HepG2 (cell line): ENCODE results near the gene ACSS1. TPM values are rescaled to one million over a fixed set of nuclear protein-coding genes. Genes with fewer than 3 reads are reported as not detected.
A peak's percentile ranks its signal among the peaks of the same experiment; 100 is the strongest.

Experiments
- ATAC-seq: fragments of 200-7000 bp; cut with Tn5 transposase; 3 replicates; pipeline ENCODE4 v1.9.1; 2020; ENCODE audit warnings: mild to moderate bottlenecking, moderate library complexity
- BruUV-seq: library from RNA; stranded (reverse); fragments of 400-500 nt; replicated peaks from 2 replicates; lab custom pipeline; 2021; lab: Mats Ljungman, UMichigan
- CTCF ChIA-PET: fragments of 300-600 bp; formaldehyde crosslinking; extraction: SDS; loops from one replicate; lab custom pipeline; 2021; ENCODE audit warnings: low total read pairs, inconsistent platforms, low intra/inter-chr PET ratio; lab: Yijun Ruan, JAX
- POLR2A ChIA-PET: fragments of 350-600 bp; sonication (Branson Sonifier 250); formaldehyde crosslinking; loops from one replicate; lab custom pipeline; 2020; ENCODE audit warnings: antibody characterized with exemption, inconsistent platforms; lab: Yijun Ruan, JAX
- DNase-seq: peaks from one replicate; pipeline ENCODE4 v3.0.0-alpha.2; 2015; ENCODE audit warnings: low spot score
- FAIRE-seq: peaks from 3 replicates; lab custom pipeline; 2011; peaks lifted over from hg19 to GRCh38; lab: Jason Lieb, UNC
- H2AFZ ChIP-seq: one replicate; pipeline ENCODE4 v1.6.1; 2011; ENCODE audit warnings: low read length, inconsistent platforms
- H3K27ac ChIP-seq: fragments of 300-600 bp; 3 replicates; pipeline ENCODE4 v1.8.0; 2011; ENCODE audit warnings: mixed run types, mild to moderate bottlenecking, mixed read lengths, low read length, inconsistent platforms; ENCODE audit not compliant: insufficient read depth; ENCODE audit errors: extremely low read length
- H3K27me3 ChIP-seq, 2 experiments: fragments of 200-600 bp in 1 of 2; 2 replicates in 1 of 2; 3 replicates in 1 of 2; pipeline versions ENCODE4 v1.6.0 to v1.8.0; 2011; ENCODE audit warnings: low read length in 2 of 2, mild to moderate bottlenecking in 2 of 2, moderate library complexity in 2 of 2, inconsistent platforms in 1 of 2; ENCODE audit not compliant: insufficient read depth in 2 of 2, control insufficient read depth in 1 of 2
- H3K36me3 ChIP-seq, 2 experiments: fragments of 200-600 bp in 1 of 2; replicated peaks in 1 of 2; 2 replicates in 1 of 2; 3 replicates in 1 of 2; pipeline versions ENCODE4 v1.5.1 to v1.8.0; 2011; ENCODE audit warnings: low read length in 2 of 2, inconsistent platforms in 1 of 2; ENCODE audit not compliant: insufficient read depth in 2 of 2, control insufficient read depth in 1 of 2
- H3K4me1 ChIP-seq: 2 replicates; pipeline ENCODE4 v1.5.1; 2012; ENCODE audit warnings: low read length, inconsistent platforms; ENCODE audit not compliant: insufficient read depth
- H3K4me2 ChIP-seq: 2 replicates; pipeline ENCODE4 v1.6.0; 2011; ENCODE audit warnings: low read depth, low read length, inconsistent platforms
- H3K4me3 ChIP-seq, 3 experiments: fragments of 200-600 bp in 1 of 3; sonication (generic), shearing (Covaris generic) in 1 of 3; replicated peaks in 1 of 3; 2 replicates each; pipeline ENCODE4 v1.5.1; 2011 to 2016; ENCODE audit warnings: low read length in 3 of 3, inconsistent platforms in 2 of 3, low read depth in 2 of 3, mild to moderate bottlenecking in 2 of 3, control low read depth in 1 of 3, mixed read lengths in 1 of 3; ENCODE audit not compliant: insufficient read depth in 1 of 3
- H3K79me2 ChIP-seq: one replicate; pipeline ENCODE4 v1.6.1; 2011; ENCODE audit warnings: low read length, inconsistent platforms; ENCODE audit not compliant: insufficient read depth
- H3K9ac ChIP-seq: 2 replicates; pipeline ENCODE4 v1.6.0; 2011; ENCODE audit warnings: mild to moderate bottlenecking, low read depth, low read length, inconsistent platforms; ENCODE audit not compliant: insufficient read depth
- H3K9me3 ChIP-seq: 2 replicates; pipeline ENCODE4 v1.5.1; 2012; ENCODE audit warnings: mild to moderate bottlenecking, low read length
- H4K20me1 ChIP-seq: 2 replicates; pipeline ENCODE4 v1.6.0; 2011; ENCODE audit warnings: inconsistent platforms, mild to moderate bottlenecking, low read length, moderate library complexity; ENCODE audit not compliant: insufficient read depth
- AGO2 ChIP-seq: fragments of 200-400 bp; formaldehyde crosslinking; optimal IDR thresholded peaks from 2 replicates; pipeline ENCODE3; 2017; ENCODE audit warnings: mild to moderate bottlenecking, low read depth, low read length, moderate library complexity
- BRD4 ChIP-seq: sonication (generic); formaldehyde crosslinking; IDR thresholded peaks from 2 replicates; pipeline ENCODE4 v1.4.0; 2020; ENCODE audit warnings: missing genetic modification reagents
- IRF2 ChIP-seq: IDR thresholded peaks from 2 replicates; pipeline ENCODE4 v1.6.1; 2018; ENCODE audit warnings: missing genetic modification reagents, missing compliant biosample characterization
- RBM22 ChIP-seq: fragments of 200-400 bp; formaldehyde crosslinking; optimal IDR thresholded peaks from 2 replicates; pipeline ENCODE3; 2017; ENCODE audit warnings: mild to moderate bottlenecking, low read length, moderate library complexity
- SAFB2 ChIP-seq: sonication (generic); formaldehyde crosslinking; IDR thresholded peaks from 2 replicates; pipeline ENCODE4 v1.5.1; 2020; ENCODE audit warnings: missing genetic modification reagents, low read depth, mild to moderate bottlenecking, borderline replicate concordance
- SATB2 ChIP-seq: sonication (generic); formaldehyde crosslinking; IDR thresholded peaks from 2 replicates; pipeline ENCODE4 v1.5.0; 2020; ENCODE audit warnings: missing genetic modification reagents
- SRSF9 ChIP-seq: fragments of 200-400 bp; formaldehyde crosslinking; IDR thresholded peaks from 2 replicates; pipeline ENCODE4 v1.6.1; 2018; ENCODE audit warnings: borderline replicate concordance, mild to moderate bottlenecking, low read depth, low read length; ENCODE audit not compliant: insufficient read depth, poor library complexity, severe bottlenecking
- TBL1XR1 ChIP-seq: fragments of 150-350 bp; IDR thresholded peaks from 2 replicates; pipeline ENCODE4 v1.6.1; 2014; ENCODE audit warnings: borderline replicate concordance, low read length; ENCODE audit not compliant: partially characterized antibody
- TRIM24 ChIP-seq: sonication (generic); formaldehyde crosslinking; IDR thresholded peaks from 2 replicates; pipeline ENCODE4 v1.8.0; 2022; ENCODE audit warnings: mild to moderate bottlenecking, missing genetic modification reagents
- ZNF33B ChIP-seq: sonication (generic); formaldehyde crosslinking; IDR thresholded peaks from 2 replicates; pipeline ENCODE4 v1.5.1; 2020; ENCODE audit warnings: mild to moderate bottlenecking, missing genetic modification reagents
- ZNF501 ChIP-seq: sonication (generic); formaldehyde crosslinking; IDR thresholded peaks from 2 replicates; pipeline ENCODE4 v1.5.1; 2020; ENCODE audit warnings: mild to moderate bottlenecking, moderate library complexity, missing genetic modification reagents
- ZNF703 ChIP-seq: sonication (generic); formaldehyde crosslinking; IDR thresholded peaks from 2 replicates; pipeline ENCODE4 v1.5.1; 2020; ENCODE audit warnings: missing genetic modification reagents, mild to moderate bottlenecking, moderate library complexity, borderline replicate concordance
- WGBS: methylation state at CpG from one replicate; pipeline ENCODE4 v1.1.6; 2017; ENCODE audit warnings: low lambda C conversion rate; 5-methylcytosine and 5-hydroxymethylcytosine counted together
- in situ Hi-C: cut with HindIII; loops from 2 replicates; pipeline ENCODE4 v1.10.0; 2017; ENCODE audit warnings: low pct_unique_long_range_greater_than_20kb; ENCODE audit not compliant: extremely low pct_ligation_motif_present
- intact Hi-C: fragments of 100-400 bp; cut with micrococcal nuclease; formaldehyde crosslinking; loops from one replicate; pipeline ENCODE4 v1.10.0; 2022; ENCODE audit not compliant: unreplicated experiment
- polyA plus RNA-seq, 8 experiments: library from polyadenylated mRNA; depleted of rRNA in 3 of 8; stranded (reverse) in 7 of 8; unstranded in 1 of 8; fragments of >200 nt; fragmentation: Illumina TruSeq in 4 of 8; extraction: Trizol in 4 of 8; gene quantifications; 2 replicates each; pipeline versions ENCODE4 v1.2.1 to v1.2.3, GENCODE V29; 2011 to 2016; ENCODE audit warnings: low read depth in 4 of 8, missing spikeins in 1 of 8, mixed read lengths in 1 of 8; ENCODE audit not compliant: insufficient read depth in 1 of 8
- total RNA-seq, 5 experiments: library from RNA; depleted of rRNA; stranded (reverse); fragments of >200 nt; fragmentation: Illumina TruSeq; extraction: Trizol; gene quantifications; 2 replicates each; pipeline ENCODE4 v1.2.3, GENCODE V29; 2016; ENCODE audit warnings: low read depth in 1 of 5
- TF ChIP-seq, protein P1 (sequence below): IDR thresholded peaks from 2 replicates; pipeline ENCODE4 v1.6.1; 2016; ENCODE audit warnings: low read depth, control low read depth
- TF ChIP-seq, protein P2 (sequence below): sonication (generic); formaldehyde crosslinking; IDR thresholded peaks from 2 replicates; pipeline ENCODE4 v1.8.0; 2022; ENCODE audit warnings: mild to moderate bottlenecking, missing genetic modification reagents, moderate library complexity
- TF ChIP-seq, protein P3 (sequence below): sonication (generic); formaldehyde crosslinking; IDR thresholded peaks from 2 replicates; pipeline ENCODE4 v1.4.0; 2020; ENCODE audit warnings: missing genetic modification reagents, mild to moderate bottlenecking, borderline replicate concordance

Gene ACSS1
- total and polyA plus RNA-seq, 2 of the 13 experiments (the other 11 are each of a cell fraction or from before 2014, with no cell fraction given): 15.2 to 41.6 TPM

DNA sequence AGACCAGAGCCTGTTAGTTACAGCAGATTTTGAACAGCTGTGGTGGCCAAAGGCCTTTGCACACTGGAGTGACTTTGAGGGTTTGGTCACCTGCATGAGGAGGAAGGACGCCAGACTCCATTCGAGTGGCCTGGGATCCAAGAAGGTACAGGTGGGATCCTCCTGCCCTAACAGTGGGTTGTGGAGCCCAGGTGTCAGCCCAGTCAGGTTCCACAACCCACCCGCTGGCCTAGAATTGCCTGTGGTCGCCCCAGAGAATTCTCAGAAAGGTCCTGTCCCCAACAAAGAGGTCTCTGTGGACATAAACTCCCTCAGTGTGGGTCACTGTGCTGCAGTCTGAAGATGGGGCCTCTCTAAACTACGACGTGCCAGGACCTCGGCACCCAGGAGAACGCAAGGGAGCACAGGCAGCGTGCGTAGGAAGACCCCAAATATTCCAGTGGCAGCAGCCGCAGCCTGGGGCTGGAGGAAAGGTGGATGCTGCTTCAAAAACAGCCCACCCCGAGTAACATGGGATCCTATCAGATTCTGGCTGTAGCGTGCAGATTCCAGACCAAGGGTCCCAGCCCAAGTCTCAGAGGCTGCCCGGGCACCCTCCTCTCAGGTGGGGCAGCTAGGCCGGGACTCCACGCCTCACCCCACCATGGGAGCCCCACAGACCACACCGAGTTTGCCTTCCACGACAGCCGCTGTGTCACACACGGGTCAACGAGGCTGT is 16.0 kb downstream of the ACSS1 start:
- POLR2A ChIA-PET: no interaction called here
- H3K27ac ChIP-seq: no peak overlapping the region
- CTCF ChIA-PET: no interaction called here
- FAIRE-seq (no peak), ATAC-seq (no peak), DNase-seq (no peak)
- H3K4me2 ChIP-seq: no peak overlapping the region
- no peaks in the 10 kb centered on the region for H3K9me3 ChIP-seq
- no peak overlapping the region for H3K4me3 ChIP-seq
- H3K27me3 ChIP-seq: peaks cover 0 to 5% of the 10 kb centered on the region in 2 experiments; a peak in 1 of 5 replicates
- no peak overlapping the region for H2AFZ ChIP-seq
- BruUV-seq: no TSS peak
- no peaks in the 10 kb centered on the region for H3K79me2 ChIP-seq
- intact Hi-C loops (no loop called here), in situ Hi-C loops (no loop called here)
- no peaks in the 10 kb centered on the region for H3K36me3 ChIP-seq
- no peaks in the 10 kb centered on the region for H4K20me1 ChIP-seq
- TF ChIP-seq TRIM24 (CRISPR knock-in tag) (no peak), RBM22 (peak; percentile 52), AGO2 (peak; percentile 30), BRD4 (CRISPR knock-in tag) (no peak)
- no peak overlapping the region for H3K9ac ChIP-seq
- WGBS: 74% methylated on average over 19 of the region's 21 CpGs
- peaks cover 45% of the 10 kb centered on the region for H3K4me1 ChIP-seq

DNA sequence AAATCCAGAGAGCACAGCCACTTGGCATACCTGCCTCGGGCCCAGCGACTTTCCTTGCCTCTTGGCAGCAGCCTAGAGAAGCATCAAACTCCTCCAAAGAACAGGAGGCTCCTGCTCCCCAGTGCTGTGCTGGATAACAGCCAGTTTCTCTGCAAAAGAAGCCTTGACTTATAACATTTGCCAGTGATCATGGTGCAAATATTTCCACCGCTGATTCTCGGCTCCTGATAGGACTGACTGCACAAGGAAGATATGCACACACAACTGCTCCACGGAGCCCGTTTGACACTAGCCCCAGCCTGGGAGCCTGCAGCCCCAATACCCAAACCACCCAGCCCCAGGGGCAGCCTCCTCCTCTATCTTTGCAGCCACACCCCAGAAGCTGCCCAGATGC is 17.5 kb downstream of the ACSS1 start:
- ATAC-seq (no peak), FAIRE-seq (no peak), DNase-seq (no peak)
- Histone ChIP-seq H3K4me1 (peaks cover 42% of the 10 kb centered on the region), H3K79me2 (no peaks in the 10 kb centered on the region), H3K4me2 (no peak overlapping the region), H3K4me3 (no peak overlapping the region), H3K9ac (no peak overlapping the region), H3K27me3 (peaks cover 0 to 5% of the 10 kb centered on the region in 2 experiments; a peak in 1 of 5 replicates), H3K9me3 (no peaks in the 10 kb centered on the region), H3K27ac (no peak overlapping the region), H4K20me1 (no peaks in the 10 kb centered on the region), H2AFZ (no peak overlapping the region), H3K36me3 (no peaks in the 10 kb centered on the region)
- CTCF ChIA-PET: no interaction called here
- intact Hi-C loops: no loop called here
- WGBS: 69% methylated on average over 6 of the region's 6 CpGs
- in situ Hi-C loops: no loop called here
- POLR2A ChIA-PET: no interaction called here
- no TSS peak for BruUV-seq
- TF ChIP-seq, protein P1, sequence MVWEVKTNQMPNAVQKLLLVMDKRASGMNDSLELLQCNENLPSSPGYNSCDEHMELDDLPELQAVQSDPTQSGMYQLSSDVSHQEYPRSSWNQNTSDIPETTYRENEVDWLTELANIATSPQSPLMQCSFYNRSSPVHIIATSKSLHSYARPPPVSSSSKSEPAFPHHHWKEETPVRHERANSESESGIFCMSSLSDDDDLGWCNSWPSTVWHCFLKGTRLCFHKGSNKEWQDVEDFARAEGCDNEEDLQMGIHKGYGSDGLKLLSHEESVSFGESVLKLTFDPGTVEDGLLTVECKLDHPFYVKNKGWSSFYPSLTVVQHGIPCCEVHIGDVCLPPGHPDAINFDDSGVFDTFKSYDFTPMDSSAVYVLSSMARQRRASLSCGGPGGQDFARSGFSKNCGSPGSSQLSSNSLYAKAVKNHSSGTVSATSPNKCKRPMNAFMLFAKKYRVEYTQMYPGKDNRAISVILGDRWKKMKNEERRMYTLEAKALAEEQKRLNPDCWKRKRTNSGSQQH (CRISPR knock-in tag): no peak
- TF ChIP-seq TBL1XR1 (no peak), IRF2 (CRISPR knock-in tag) (no peak), SATB2 (CRISPR knock-in tag) (no peak), ZNF501 (CRISPR knock-in tag) (no peak), SRSF9 (no peak), ZNF703 (CRISPR knock-in tag) (no peak), ZNF33B (CRISPR knock-in tag) (no peak), SAFB2 (no peak)
- TF ChIP-seq, protein P2, sequence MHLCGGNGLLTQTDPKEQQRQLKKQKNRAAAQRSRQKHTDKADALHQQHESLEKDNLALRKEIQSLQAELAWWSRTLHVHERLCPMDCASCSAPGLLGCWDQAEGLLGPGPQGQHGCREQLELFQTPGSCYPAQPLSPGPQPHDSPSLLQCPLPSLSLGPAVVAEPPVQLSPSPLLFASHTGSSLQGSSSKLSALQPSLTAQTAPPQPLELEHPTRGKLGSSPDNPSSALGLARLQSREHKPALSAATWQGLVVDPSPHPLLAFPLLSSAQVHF (CRISPR knock-in tag): no peak
- TF ChIP-seq, protein P3, sequence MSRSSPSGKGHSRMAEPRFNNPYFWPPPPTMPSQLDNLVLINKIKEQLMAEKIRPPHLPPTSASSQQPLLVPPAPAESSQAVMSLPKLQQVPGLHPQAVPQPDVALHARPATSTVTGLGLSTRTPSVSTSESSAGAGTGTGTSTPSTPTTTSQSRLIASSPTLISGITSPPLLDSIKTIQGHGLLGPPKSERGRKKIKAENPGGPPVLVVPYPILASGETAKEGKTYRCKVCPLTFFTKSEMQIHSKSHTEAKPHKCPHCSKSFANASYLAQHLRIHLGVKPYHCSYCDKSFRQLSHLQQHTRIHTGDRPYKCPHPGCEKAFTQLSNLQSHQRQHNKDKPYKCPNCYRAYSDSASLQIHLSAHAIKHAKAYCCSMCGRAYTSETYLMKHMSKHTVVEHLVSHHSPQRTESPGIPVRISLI (CRISPR knock-in tag): no peak
